Sigmoid colon (tissue), 4 donors: Measurements from ENCODE around the gene LCN2.

Experiments used
- POLR2A ChIP-seq, 2 donors: fragments of 450-650 bp; IDR thresholded peaks; one replicate each; pipeline ENCODE4 v1.6.1; 2016; ENCODE audit warnings: antibody characterized with exemption in 2 of 2, mild to moderate bottlenecking in 2 of 2, moderate library complexity in 2 of 2
- POLR2AphosphoS5 ChIP-seq, 4 donors: sonication (generic); formaldehyde crosslinking; IDR thresholded peaks; one replicate each; pipeline ENCODE4 v1.6.1; 2017; ENCODE audit warnings: antibody characterized with exemption in 4 of 4
- TF ChIP-seq, protein P1 (sequence below), 4 experiments: fragments of 450-650 bp in 3 of 4; fragments of 200-600 bp in 1 of 4; IDR thresholded peaks; one replicate each; pipeline ENCODE4 v1.5.1; 2016 to 2019; ENCODE audit warnings: antibody characterized with exemption in 4 of 4, mild to moderate bottlenecking in 3 of 4, moderate library complexity in 2 of 4

DNA sequence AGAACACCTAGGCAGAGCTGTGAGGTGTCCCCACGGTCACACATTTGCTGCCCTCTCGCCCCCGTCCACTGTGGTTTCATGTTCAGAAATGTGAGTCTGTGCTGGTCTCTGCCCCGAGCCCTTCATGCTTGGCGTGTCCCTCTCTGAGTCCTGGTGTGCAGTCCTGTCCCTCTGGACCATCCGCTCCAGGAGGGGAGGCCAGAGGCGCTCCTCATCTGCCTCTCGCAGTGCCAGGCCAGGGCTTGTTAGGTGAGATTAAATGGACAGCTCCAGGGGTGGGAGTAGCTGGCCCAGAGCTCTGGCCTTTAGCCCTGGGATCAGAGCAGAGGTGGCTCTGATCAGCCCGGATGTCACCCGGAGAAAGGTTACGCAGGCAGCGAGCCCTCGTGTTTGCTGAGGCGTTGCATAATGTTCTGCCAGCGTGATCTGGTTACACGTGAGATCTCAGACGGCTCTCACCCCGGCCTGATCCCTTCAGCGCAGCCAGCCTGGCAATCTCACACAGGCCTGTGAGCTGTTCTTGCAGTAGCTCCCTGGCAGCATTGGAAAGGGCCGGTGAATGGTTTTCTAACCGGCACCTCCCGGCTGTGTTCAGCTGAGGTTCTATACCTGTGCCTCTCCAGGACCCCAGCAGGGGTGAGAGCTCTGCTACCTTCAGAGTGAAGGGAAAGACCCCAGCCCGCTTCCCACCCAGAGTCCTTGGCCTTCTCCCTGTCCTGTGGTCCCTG, 46.2 kb upstream of the LCN2 start:
- TF ChIP-seq, protein P1, sequence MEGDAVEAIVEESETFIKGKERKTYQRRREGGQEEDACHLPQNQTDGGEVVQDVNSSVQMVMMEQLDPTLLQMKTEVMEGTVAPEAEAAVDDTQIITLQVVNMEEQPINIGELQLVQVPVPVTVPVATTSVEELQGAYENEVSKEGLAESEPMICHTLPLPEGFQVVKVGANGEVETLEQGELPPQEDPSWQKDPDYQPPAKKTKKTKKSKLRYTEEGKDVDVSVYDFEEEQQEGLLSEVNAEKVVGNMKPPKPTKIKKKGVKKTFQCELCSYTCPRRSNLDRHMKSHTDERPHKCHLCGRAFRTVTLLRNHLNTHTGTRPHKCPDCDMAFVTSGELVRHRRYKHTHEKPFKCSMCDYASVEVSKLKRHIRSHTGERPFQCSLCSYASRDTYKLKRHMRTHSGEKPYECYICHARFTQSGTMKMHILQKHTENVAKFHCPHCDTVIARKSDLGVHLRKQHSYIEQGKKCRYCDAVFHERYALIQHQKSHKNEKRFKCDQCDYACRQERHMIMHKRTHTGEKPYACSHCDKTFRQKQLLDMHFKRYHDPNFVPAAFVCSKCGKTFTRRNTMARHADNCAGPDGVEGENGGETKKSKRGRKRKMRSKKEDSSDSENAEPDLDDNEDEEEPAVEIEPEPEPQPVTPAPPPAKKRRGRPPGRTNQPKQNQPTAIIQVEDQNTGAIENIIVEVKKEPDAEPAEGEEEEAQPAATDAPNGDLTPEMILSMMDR (IDR thresholded peaks at IDR 0.05), result no peak
- TF ChIP-seq POLR2A (IDR thresholded peaks at IDR 0.05) (no peak), POLR2AphosphoS5 (IDR thresholded peaks at IDR 0.05) (no peak)
